GM19193 (cell line): ENCODE results near the gene UBTD1.

ENCODE experiments used
- POLR2A ChIP-seq: IDR thresholded peaks from 4 replicates; pipeline ENCODE4 v1.6.1; 2011; ENCODE audit not compliant: insufficient read depth, insufficient read length; ENCODE audit errors: extremely low read depth

The UBTD1 gene

DNA sequence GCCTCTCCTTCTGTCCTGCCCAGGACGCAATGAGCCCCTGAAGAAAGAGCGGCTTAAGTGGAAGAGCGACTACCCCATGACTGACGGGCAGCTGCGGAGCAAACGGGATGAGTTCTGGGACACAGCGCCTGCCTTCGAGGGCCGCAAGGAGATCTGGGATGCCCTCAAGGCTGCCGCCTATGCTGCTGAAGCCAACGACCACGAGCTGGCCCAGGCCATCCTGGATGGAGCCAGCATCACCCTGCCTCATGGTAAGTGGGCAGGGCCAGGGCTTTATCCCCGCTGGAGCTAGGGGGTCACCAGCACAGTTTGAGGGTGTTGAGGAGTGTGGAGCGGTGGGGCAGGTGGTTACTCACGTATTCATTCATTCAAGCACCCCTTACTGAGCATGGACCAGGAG, 69.2 kb downstream of the UBTD1 start:
- TF ChIP-seq POLR2A: no peak

DNA sequence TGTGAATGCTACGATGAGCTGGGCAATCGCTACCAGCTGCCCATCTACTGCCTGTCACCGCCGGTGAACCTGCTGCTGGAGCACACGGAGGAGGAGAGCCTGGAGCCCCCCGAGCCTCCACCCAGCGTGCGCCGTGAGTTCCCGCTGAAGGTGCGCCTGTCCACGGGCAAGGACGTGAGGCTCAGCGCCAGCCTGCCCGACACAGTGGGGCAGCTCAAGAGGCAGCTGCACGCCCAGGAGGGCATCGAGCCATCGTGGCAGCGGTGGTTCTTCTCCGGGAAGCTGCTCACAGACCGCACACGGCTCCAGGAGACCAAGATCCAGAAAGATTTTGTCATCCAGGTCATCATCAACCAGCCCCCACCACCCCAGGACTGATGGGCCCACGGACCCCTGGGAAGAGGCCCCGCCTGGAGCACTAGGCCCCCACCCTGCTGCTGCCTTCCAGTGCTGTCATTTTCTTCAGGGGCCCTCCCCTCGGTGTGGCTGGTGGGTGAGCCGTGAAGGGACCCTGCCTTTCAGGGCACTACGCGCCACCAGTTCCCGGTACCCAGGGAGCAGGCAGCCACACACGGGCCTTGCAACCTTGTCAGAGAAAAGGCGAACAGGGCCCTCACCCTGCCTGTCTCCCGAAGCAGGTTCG, 71.5 kb downstream of the UBTD1 start:
- TF ChIP-seq POLR2A: no peak

DNA sequence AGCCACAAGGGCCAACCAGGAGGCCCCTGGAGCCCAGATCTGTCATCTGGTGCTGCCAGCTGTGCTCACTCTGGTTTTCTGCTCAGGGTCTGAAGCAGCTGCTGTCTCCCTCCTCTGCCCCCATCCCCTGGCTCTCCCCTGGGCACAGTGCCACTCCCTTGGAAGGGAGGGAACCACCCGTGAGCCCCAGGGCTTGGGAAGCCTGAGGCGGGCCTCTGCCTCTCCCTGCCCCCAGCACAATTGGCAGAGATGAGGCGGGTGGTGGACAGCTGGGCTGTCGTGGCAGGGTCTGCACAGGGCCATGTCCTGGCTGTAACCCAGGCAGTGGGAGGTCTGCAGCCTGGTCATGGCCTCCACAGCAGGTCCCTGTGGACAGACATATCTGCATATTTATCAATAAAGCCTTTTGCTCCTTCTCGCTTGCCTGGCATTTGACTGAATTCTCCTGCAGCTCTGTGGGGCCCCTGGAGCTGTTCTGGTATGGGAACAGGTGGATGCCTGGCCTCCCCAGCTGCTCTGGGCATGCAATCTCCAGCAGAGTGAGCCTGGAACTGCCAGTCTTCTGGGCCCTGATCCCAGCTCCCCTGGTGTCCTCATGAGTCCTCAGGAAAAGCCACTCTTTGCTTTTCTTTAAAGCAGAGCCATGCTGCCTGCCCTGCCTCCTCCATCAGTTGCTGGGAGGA, 72.2 kb downstream of the UBTD1 start:
- no peak for TF ChIP-seq POLR2A

DNA sequence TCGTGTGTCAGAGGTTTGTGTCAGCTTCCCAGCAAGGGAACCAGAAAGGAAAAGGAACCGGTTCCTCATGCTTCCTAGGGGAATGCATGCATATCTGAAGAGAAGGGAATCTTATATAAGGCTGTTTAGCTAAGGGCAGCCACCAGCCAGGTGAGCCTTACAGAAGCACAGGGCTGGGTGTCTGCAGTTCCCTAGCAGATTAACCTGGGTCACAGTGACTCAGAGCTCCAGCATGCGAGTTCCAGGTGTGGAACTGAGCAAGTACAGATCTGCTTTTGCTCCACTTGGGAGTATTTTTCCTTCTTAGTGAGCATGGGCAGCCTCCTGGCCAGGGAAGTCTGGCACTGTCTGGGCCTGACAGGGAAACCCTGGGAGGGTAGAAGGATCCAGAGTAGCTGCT, 72.9 kb downstream of the UBTD1 start:
- TF ChIP-seq POLR2A: no peak

DNA sequence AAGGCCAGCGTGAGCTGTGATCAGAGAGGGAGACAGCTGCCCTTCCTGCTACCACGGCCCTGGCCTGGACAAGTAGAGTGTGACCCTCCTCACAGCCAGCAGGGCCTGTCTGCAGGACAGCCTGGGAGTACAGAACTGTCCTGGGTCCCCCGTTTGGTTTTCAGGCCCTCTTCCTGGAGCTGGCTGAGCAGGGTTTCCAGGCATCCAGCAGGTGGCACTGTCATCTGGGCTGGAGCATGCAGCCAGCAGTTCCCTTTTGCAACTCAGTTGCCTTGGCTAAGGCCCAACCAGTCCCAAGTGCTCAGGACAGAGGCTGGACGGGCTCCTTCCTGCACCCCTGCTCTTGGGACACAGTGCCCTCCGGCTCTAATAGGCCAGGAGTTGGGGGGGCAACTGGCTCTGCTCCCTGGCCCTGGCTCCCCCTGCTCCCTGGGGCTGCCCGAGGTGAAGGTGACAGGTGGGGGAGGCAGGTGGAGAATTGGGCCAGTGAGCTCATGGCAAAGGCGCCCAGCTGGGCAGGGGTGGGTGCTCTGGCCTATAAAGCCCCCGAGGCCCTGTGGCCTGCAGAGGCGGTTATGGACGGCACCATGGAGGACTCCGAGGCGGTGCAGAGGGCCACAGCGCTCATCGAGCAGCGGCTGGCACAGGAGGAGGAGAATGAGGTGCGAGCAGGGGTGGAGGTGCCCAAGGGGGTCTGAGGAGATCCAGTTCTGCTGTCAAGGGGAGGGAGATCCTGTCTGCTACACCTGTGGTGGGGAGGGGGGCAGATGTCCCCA, 73.7 kb downstream of the UBTD1 start, which contains the start of gene ANKRD2:
Gene ANKRD2 (plus strand): TSS at position 566 of the 776 bp plus-strand sequence. CDS start 10 bp downstream, at position 576.
- no peak for TF ChIP-seq POLR2A

DNA sequence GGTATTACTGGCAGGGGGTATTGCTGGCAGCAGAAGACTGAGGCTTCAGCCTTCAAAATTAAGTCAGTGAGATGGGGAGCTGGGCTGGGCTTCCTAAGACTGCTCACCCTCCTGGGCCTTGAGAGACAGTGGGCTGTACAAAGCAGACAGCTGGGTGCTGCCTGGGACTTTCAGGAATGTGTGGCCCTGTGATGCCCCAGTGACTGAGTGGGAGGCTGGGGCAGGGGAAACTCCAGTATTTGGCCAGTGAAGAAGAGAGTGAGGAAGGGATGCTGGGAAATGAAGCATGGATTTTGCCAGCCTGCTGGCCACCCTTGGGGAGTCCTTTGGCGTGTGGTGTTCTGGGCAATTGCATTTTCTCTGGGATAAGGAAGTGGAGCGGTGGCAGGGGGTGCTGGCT, 74.3 kb downstream of the UBTD1 start:
- TF ChIP-seq POLR2A: no peak

DNA sequence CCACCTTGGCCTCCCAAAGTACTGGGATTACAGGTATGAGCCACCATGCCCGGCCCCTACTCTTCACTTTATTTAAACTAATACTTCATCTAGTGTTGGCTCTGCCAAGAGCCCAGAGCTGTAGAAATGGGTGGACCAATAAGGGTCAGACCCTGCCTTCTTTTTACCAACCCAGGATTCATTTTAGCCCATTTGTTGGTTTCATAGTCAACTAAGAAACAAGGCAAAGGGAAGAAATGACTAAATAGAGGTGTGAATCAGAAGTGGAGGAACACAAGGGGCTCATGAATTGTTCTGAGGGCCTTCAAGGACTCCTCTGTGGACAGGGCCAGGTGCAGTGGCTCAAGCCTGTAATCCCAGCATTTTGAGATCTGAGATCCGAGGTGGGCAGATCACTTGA, 74.9 kb downstream of the UBTD1 start:
- no peak for TF ChIP-seq POLR2A

DNA sequence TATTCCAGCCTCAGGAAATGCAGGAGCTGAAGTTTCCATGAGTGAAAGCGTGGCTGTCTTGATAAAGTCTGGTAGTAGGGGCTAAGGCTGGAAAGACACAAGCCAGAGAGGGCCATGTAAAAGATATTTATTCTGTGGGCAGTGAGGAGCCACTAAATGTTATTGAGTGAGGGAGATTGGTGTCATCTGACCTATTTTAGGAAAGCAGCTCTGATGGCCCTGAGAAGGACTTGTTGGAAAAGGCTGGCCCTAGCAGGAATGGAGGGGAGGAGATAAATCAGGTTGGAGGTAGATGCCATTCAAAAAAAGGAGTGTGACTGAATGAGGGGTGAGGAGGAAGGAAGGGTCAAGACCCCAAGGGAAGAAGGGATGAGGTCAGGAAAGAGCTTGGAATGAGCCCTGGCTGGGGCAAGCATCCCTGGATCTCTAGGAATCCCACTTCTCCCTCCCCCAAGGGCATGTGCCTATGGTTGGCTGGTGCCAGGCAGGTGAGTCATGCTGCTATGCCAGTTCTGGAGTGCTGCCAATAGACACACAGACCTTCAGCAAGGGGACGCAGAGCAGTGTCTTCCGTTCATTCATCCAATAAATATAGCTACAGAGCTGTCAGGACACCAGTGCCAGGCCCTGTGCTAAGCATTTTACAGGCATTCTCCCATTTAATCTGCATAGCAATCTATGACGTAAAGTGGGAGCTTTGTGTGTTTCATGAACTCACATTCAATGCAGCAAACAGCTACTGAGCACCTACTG, 75.8 kb downstream of the UBTD1 start:
- no peak for TF ChIP-seq POLR2A

DNA sequence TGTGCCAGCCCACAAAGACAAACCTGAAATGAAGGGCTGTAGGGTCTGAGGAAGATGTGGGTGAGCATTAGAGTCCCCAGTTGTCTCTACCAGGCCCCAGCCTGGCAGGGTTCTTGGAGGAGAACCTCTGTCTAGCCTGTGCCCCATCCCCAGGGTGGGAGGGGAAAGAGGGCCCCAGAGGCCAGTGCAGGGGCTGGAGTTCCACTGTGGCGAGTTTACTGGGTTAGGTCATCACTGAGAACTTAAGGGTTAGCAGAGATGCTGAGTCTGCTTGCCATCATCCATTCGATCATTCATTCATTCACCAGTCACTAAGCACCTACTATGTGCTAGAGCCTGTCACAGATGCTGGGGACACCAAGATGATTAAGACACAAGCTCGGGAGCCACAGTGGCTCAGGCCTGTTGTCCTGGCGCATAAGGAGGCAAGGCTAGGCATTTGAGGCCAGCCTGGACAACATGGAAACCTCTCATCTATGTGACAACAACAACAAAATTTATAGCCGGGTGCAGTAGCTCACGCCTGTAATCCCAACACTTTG, 76.5 kb downstream of the UBTD1 start:
- no peak for TF ChIP-seq POLR2A

DNA sequence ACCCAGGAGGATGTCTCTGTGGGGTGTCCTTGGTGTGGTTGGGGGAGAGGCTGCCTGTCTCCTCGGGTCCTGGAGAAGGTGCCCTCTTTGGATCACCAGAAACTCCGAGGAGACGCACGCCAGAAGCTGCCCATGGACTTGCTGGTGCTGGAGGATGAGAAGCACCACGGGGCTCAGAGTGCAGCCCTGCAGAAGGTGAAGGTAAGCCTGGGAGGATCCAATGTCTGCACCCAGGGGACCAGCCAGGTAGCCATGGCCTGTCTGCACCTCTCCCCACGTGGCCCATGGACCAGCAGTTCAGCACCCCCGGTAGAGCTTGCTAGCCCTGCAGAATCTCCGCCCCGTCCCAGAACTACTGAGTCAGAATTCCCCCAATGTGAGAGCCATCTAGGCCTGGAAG, 79.0 kb downstream of the UBTD1 start:
- no peak for TF ChIP-seq POLR2A

DNA sequence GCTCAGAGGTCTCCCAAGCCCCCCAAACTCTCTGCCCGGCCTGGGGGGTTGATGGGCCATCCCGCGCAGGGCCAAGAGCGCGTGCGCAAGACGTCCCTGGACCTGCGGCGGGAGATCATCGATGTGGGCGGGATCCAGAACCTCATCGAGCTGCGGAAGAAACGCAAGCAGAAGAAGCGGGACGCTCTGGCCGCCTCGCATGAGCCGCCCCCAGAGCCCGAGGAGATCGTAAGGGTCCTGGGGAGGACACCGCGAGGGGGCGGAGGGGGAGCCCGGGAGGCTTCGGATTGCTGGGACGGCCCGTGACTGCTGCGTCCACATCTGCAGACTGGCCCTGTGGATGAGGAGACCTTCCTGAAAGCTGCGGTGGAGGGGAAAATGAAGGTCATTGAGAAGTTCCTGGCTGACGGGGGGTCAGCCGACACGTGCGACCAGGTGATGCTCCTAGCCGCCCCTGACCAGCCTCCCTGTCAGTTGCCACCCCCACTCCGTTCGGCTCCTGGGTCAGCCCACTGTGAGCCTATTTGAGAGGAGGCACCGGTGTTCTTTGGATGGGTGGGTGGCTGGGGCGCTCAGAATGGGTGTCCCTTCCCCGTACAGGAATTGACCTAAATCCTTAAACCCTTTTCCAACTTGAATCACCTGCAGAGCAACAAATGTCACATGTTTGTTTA, 79.6 kb downstream of the UBTD1 start:
- no peak for TF ChIP-seq POLR2A

DNA sequence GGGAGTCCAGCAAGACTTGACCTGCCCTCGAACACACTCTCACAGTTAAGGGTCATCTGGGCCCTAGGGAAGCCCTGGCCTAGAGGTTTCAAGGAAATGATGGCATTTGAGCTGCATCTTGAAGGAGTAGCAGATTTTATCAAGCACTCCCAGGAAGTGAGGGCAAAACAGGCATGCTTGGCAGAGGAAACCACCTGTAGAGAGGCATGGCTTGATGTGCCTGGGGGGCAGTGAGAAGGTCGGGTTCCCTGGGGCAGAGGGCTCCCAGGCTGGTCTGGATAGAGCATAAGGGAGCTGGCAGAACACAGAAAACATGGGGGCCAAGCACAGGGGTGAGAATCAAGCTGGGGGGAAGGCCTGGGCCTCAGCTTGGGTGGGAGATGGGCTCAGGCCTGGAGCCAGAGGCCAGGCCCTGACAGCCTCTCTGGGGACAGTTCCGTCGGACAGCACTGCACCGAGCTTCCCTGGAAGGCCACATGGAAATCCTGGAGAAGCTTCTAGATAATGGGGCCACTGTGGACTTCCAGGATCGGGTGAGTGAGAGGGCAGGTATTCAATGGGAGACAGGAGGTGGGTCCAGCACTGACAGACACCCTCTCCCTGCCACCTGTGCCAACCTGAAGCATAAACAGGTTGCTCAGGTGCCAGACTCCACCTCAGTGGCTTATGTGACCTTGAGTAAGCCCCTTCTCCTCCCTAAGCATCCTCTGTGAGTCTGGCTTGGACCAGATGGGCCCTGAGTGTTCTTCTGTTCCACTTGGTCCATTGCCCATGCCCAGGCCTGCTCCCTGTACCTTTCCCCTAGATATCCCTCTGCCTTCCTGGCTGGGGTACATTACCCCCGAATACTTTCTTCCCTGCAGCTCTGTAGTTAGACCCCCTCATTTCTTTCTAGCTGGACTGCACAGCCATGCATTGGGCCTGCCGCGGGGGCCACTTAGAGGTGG, 82.0 kb downstream of the UBTD1 start:
- TF ChIP-seq POLR2A: no peak

DNA sequence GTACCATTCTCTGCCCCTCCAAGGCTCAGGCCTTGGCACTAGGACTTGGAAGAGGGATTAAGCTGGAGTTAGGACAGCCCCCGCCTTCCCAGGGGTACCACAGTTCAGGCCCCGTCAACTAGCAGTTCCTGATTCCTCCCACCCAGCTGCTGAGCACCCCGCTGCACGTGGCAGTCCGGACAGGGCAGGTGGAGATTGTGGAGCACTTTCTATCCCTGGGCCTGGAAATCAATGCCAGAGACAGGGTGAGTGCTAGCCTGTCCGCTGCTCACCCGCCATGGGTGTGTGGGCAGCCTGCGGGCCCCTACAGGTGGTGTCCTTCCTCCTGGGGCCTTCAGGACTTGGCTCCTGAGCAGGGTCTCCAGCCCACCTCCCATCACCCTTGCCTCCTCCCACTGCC, 83.4 kb downstream of the UBTD1 start:
- no peak for TF ChIP-seq POLR2A
